ENCODE measurements around the gene NEDD8. TPM values are rescaled to one million over a fixed set of nuclear protein-coding genes. Genes with fewer than 3 reads are reported as not detected.

The NEDD8 gene
- total RNA-seq, 2 experiments from 2014 or later = 167 to 172 TPM

DNA sequence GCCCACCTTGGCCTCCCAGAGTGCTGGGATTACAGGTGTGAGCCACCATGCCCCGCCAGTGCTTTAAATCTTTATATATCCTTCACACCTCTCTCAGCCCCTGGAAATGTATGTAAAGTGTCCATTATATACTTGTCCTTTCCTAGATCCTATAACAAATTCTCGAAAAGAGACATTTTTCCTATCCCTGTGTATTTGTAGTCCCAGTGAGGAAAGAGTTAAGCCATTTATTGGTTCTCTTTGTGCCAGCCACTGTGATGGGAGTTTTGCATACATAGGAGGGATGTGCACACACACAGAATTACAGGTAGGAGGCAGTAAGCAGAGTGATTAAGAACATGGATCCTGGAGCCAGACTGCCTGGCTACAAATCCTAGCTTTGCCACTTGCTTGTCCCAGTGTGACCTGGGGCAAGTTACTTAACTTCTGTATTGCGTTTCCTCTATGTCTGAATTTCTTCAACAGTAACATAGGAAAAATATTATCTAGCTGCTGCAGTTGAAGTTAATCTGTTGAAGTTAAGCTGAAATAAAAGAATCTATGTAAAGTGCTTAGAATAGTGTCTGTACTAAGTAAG, 41.3 kb upstream of the NEDD8 start:
- ATAC-seq = no peak
- Mint-ChIP-seq H3K9me3 (peaks cover 3% of the 10 kb centered on the region), H3K36me3 (ENCODE audit: low read depth) (peaks cover 17% of the 10 kb centered on the region), H3K4me3 (peak overlapping the region; percentile 36), H3K4me1 (ENCODE audit: low read depth) (peaks cover 58% of the 10 kb centered on the region), H3K27ac (peak overlapping the region; percentile 89), H3K27me3 (no peaks in the 10 kb centered on the region)
- DNase-seq = no peak
- CTCF ChIA-PET = interaction anchor here (0.7 to 3.8 kb wide), 13 partner anchors 9 to 222 kb away, joined by 3 to 26 read pairs (median 5); partner anchors contain the start of genes CARMIL3, CIDEB and TINF2
- POLR2A ChIA-PET = interaction anchor here (0.6 to 2.1 kb wide), 8 partner anchors 16 to 157 kb away, joined by 3 to 14 read pairs (median 5); partner anchors contain the start of genes DHRS1, NOP9 and TINF2
- TF ChIP-seq, protein P1, sequence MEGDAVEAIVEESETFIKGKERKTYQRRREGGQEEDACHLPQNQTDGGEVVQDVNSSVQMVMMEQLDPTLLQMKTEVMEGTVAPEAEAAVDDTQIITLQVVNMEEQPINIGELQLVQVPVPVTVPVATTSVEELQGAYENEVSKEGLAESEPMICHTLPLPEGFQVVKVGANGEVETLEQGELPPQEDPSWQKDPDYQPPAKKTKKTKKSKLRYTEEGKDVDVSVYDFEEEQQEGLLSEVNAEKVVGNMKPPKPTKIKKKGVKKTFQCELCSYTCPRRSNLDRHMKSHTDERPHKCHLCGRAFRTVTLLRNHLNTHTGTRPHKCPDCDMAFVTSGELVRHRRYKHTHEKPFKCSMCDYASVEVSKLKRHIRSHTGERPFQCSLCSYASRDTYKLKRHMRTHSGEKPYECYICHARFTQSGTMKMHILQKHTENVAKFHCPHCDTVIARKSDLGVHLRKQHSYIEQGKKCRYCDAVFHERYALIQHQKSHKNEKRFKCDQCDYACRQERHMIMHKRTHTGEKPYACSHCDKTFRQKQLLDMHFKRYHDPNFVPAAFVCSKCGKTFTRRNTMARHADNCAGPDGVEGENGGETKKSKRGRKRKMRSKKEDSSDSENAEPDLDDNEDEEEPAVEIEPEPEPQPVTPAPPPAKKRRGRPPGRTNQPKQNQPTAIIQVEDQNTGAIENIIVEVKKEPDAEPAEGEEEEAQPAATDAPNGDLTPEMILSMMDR (IDR thresholded peaks at IDR 0.05) = no peak
- intact Hi-C loops (cut with micrococcal nuclease) = no loop called here

DNA sequence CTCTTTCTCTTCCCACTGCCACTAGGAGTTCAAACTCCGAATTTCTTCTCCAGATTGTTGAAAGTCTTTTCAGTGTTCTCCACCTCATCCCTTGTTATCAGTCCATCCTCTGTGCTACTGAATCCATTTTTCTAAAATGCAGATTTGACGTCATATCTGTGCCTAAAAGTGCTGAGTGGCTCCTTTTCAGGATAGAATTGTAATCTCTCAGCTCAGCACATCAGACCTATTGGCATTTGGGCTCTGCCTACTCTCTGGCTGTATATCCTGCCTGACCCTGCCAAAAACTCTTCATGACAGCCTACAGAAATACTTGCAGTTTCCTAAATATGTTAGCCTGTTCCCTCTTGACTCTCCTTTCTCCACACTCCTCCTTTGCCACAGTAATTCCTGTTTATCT, 40.3 kb upstream of the NEDD8 start:
- H3K4me3 Mint-ChIP-seq = peak overlapping the region; percentile 82
- peaks cover 48% of the 10 kb centered on the region for H3K4me1 Mint-ChIP-seq (ENCODE audit: low read depth)
- H3K27ac Mint-ChIP-seq = peak overlapping the region; percentile 94
- DNase-seq (no peak), ATAC-seq (no peak)
- intact Hi-C loops (cut with micrococcal nuclease) = no loop called here
- ChIA-PET POLR2A (interaction anchor here (0.6 to 4.7 kb wide), 11 partner anchors 11 to 126 kb away, joined by 3 to 21 read pairs (median 8); partner anchors contain the start of genes LTB4R, LTB4R2, PSME2 and RNF31), CTCF (interaction anchor here (0.7 to 5.4 kb wide), 10 partner anchors 11 to 58 kb away, joined by 3 to 66 read pairs (median 10); partner anchors contain the start of genes CIDEB, DHRS1, LTB4R and LTB4R2)
- no peaks in the 10 kb centered on the region for H3K27me3 Mint-ChIP-seq
- TF ChIP-seq, protein P1 (IDR thresholded peaks at IDR 0.05) = no peak
- no peaks in the 10 kb centered on the region for H3K9me3 Mint-ChIP-seq
- peaks cover 13% of the 10 kb centered on the region for H3K36me3 Mint-ChIP-seq (ENCODE audit: low read depth)

DNA sequence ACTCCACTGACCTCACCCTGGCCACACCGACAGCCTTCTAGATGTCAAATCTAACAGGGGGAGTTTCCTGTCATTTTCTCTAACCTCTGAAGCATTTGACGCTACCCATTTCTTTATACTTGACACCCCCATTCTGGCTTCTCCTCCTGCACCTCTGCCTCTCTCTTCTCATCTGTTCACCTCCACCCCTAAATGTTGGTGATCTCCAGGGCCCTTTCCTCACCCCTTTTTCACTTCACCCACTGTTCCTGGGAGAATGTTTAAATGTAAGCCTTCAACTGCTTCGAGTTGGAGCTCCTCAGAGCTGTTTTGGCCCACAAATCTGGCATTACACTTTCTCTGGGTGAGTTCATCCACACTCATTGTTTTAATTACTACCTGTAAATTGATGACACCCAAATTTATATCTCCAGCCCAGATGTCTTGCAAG, 39.7 kb upstream of the NEDD8 start:
- intact Hi-C loops (cut with micrococcal nuclease) = loop anchor here (2.0 kb wide), 1 partner anchor 25 kb away; no protein-coding TSS in a partner anchor

DNA sequence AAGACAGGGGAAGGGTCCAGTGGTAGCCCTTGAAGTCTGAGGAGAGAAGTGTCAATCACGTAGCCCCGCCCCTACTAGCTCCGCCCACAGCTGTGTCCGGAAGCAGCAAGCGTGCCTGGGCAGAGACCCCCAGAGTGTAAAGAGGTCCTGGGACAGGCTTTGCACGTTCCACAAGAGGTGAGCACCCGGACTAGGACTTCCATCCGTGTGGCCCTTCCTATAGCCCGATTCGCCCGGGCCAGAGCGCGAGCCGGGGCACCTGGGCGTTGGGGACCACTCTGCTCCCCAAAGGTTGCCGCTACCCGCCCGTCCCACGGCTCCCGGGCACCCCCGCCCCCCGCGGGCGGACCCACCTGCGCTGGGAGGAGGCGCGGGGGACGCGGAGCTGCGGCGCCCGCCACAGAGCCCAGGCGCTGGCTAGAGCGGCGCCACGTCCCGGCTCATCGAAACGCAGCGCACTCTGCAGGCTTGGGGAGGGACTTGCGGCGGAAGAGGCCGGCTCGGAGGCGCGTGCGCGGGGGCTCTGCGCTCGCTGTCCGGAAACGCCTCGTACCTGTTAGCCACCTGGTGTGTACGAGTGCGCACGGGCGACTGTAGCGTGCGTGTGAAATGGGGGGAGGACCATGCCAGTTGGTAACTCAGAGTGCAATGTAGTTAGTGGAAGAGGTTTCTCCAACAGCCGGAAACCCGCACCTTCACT, 39.1 kb upstream of the NEDD8 start, which contains the start of gene RABGGTA:
Gene RABGGTA, minus strand, starts transcription at position 464 of the 700 bp plus-strand sequence. CDS start 482 bp downstream, outside the sequence.
- Mint-ChIP-seq H3K4me1 (ENCODE audit: low read depth) (peaks cover 39% of the 10 kb centered on the region), H3K27me3 (no peaks in the 10 kb centered on the region), H3K4me3 (peak within 1 kb of the TSS; percentile 82), H3K36me3 (ENCODE audit: low read depth) (peaks cover 21% of the 10 kb centered on the region), H3K9me3 (no peaks in the 10 kb centered on the region), H3K27ac (peak within 1 kb of the TSS; percentile 94)
- DNase-seq = peak; percentile 92
- CTCF ChIA-PET = interaction anchor here (0.7 to 5.4 kb wide), 19 partner anchors 9 to 165 kb away, joined by 3 to 66 read pairs (median 7); partner anchors contain the start of genes CIDEB, DHRS1, LTB4R and LTB4R2
- ATAC-seq = peak; percentile 85
- TF ChIP-seq, protein P1 (IDR thresholded peaks at IDR 0.05) = peak; percentile 77
- intact Hi-C loops (cut with micrococcal nuclease) = loop anchor here (2.0 kb wide), 1 partner anchor 24 kb away; no protein-coding TSS in a partner anchor
- POLR2A ChIA-PET = interaction anchor here (0.6 to 4.7 kb wide), 24 partner anchors 8 to 147 kb away, joined by 3 to 21 read pairs (median 4); partner anchors contain the start of genes CIDEB, LTB4R, LTB4R2 and PSME2

More for the DNA sequence above, 39.7 kb upstream of the NEDD8 start:
- Mint-ChIP-seq H3K27ac (peak overlapping the region; percentile 94), H3K36me3 (ENCODE audit: low read depth) (peaks cover 18% of the 10 kb centered on the region), H3K4me1 (ENCODE audit: low read depth) (peaks cover 42% of the 10 kb centered on the region), H3K4me3 (peak overlapping the region; percentile 82), H3K27me3 (no peaks in the 10 kb centered on the region), H3K9me3 (no peaks in the 10 kb centered on the region)
- no peak for ATAC-seq
- TF ChIP-seq, protein P1 (IDR thresholded peaks at IDR 0.05) = no peak
- ChIA-PET POLR2A (interaction anchor here (0.6 to 4.7 kb wide), 18 partner anchors 10 to 125 kb away, joined by 3 to 21 read pairs (median 6); partner anchors contain the start of genes CIDEB, LTB4R, LTB4R2 and PSME2), CTCF (interaction anchor here (0.7 to 5.4 kb wide), 15 partner anchors 10 to 165 kb away, joined by 3 to 66 read pairs (median 7); partner anchors contain the start of genes CIDEB, DHRS1, LTB4R and LTB4R2)
- no peak for DNase-seq

Measured in activated CD8-positive, alpha-beta T cell treated with anti-CD3 and anti-CD28 coated beads for 36 hours (primary cell).